Fibroblast of skin of back (primary cell): ENCODE measurements around the gene RLF.
A peak's percentile ranks its signal among the peaks of the same experiment; 100 is the strongest.
"Not testable (repeated sequence)": the region's sequence is repeated elsewhere in the genome, so short reads cannot be mapped to it uniquely, and the experiment has no call there.

ENCODE experiments used
- DNase-seq: peaks from one replicate; pipeline ENCODE4 v3.0.0-alpha.2; 2013

RLF gene

DNA sequence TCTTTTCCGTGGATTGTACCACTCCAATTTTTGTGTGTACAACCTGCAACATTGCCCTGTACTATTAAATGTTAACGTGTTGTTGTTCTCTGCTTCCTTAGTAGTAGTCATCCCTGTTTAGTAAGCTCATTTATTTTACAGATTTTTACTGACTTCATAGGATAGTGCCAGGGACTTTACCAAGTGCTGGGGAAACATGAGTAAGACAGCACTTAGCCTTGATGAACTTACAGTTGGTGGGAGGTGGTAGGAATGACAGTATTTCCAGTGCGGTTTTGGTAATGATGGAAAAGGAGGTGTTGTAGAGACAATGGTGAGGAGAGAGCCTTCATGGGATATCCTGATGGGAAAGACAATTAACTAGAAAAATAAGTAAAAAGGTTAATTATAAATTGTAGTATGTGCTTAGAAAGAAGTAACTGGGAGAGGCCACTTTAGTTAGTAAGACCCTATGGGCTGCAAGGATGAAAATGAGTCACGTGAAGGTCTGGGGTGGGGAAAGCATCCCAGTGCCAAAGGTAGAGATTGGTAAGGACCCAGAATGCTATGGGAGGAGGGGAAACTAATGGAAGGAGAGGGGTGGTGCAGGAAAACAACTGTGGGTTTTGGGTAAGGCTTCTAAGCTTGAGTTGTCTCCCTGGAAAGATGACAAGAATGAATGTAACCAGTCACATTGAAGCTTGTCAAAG is 1.7 kb downstream of the RLF start:
- DNase-seq, result peak; percentile 23

DNA sequence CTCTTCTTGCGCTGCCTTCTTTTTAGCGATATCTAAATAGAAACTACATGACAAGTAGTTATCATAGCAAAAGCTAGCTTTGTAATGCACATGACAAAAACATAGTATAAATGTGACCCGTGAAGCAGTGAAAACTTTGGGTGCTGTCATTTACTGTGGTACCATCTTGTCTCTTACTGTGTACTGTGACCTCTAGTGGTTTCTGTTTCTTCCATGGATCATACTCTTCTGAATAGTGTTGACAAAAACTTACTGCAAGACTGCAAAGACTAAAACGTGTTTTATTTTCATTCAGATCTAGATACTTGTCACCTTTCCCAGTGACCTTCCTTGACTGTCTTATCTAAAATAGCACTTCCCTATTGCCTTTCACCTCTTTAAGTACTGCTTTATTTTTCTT is 6.1 kb downstream of the RLF start:
- no peak for DNase-seq

DNA sequence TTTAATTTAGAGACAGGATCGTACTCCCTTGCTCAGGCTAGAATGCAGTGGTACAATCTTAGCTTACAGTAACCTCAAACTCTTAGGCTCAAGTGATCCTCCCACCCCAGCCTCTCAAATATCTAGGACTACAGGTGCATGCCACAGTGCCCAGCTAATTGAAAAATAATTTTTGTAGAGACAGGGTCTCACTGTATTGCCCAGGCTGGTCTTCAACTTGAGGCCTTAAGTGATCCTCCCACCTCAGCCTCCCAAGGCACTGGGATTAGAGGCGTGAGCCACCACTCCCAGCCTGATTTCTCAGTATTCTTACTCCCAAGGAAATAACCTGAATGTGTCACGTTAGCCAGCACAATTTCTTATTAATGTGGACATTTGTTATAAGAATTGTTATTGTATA is 9.8 kb downstream of the RLF start:
- DNase-seq, result no peak

DNA sequence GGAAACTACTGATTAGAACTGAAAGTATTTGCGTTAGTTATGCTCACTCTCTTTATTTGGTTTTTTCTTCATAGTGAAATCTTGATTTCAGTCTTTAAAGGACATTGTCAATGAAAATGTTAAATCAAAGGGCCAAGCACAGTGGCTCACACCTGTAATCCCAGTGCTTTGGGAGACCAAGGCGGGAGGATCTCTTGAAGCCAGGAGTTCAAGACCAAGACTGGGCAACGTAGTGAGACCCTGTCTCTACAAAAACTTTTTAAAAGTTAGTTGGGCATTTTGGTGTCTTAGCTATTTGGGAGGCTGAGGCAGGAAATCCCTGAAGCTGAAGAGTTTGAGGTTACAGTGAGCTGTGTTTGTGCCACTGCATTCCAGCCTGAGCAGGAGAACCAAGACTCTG is 13.6 kb downstream of the RLF start:
- no peak for DNase-seq

DNA sequence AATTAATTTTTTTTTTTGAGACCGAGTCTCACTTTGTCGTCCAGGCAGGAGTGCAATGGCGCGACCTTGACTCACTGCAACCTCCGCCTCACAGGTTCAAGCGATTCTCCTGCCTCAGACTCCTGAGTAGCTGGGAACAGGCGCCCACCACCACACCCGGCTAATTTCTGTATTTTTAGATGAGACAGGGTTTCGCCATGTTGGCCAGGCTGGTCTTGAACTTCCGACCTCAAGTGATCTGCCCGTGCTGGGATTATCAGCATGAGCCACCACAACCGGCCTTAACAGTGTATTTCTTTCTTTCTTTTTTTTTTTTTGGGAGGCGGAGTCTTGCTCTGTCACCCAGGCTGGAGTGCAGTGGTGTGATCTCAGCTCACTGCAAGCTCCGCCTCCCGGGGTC is 15.8 kb downstream of the RLF start:
- DNase-seq, result not testable (repeated sequence)

DNA sequence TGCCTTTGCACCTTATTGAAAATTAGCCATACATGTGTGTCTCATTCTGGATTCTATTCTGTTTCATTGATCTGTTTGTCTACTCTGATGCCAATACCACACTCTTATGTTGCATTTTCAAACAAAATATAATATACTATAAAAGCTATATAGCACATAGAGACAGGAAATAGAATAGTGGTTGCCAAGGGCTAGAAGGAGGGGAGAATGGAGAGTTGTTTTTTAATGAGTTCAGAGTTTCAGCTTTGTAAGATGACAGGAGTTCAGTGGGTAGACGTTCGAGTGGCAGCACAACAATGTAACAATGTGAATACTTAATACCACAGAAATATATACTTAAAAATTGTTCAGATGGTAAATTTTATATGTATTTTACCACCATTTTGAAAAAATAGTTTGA is 17.0 kb downstream of the RLF start:
- no peak for DNase-seq

DNA sequence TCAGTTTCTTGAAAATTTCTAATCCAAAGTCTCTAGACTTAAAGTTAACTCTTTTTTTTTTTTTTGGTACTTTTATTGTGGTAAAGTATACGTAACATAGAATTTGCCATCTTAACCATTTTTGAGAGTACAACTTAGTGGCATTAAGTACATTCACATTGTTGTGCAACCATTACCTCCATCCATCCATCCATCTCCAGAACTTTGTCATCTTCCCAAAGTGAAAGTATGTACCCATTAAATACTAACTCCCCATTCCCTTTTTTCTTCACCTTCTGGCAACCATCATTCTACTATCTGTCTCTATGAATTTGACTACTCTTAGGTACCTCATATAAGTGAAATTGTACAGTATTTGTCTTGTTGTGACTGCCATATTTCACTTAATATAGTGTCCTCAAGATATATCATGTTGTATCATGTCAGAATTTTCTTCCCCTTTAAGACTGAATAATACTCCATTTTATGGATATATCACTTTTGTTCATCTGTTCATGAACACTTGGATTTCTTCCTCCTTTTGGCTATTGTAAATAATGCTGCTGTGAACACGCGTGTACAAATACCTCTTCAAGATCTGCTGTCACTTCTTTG is 18.4 kb downstream of the RLF start:
- no peak for DNase-seq

DNA sequence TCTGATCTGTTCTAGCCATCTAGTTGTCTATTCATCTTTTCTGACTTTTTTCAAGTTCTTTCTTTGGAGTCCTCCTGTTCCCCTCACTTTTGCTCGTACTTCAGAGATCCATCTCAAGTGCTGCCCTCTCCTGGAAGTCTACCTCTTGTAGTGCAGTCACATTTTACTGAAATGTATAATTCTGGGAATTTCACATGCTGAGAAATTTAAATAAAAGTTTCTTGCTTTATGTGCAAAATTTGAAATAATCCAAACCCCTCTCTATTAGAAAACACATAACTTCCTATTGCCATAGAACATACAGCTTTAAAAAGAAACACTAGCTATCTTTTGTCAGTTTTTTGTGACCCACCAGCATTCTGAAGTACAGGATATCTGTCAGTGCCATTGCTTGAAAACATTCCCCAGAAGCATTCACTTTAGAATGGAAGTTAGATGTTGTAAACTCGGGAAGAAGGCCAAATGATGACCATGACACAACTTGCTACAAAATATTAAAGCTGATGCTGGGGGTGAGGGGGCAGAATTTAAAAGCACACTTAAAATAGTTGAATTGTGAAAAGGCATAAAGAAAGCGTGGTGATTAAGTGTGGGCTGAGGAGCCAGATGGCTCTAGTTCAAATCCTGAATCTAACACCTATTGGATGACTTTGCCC is 22.0 kb downstream of the RLF start:
- peak; percentile 12 for DNase-seq

DNA sequence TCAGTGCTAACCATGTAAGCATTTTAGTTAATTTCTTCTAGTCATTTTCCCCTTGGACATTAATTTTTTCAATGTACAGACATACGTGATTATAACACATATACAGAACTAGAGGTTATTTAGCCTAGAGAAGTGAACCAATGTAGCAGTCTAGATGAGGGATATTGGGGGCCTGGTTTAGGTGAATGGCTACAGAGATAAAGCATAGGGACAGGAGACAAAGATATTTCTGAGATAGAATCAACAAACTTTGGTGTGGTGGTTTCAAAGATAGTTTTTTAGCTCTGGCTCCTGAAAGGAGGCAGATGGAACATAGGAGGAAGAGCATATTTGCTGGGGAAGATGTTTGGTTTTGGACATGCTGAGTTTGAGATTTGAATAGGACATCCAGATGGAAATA is 23.0 kb downstream of the RLF start:
- no peak for DNase-seq

DNA sequence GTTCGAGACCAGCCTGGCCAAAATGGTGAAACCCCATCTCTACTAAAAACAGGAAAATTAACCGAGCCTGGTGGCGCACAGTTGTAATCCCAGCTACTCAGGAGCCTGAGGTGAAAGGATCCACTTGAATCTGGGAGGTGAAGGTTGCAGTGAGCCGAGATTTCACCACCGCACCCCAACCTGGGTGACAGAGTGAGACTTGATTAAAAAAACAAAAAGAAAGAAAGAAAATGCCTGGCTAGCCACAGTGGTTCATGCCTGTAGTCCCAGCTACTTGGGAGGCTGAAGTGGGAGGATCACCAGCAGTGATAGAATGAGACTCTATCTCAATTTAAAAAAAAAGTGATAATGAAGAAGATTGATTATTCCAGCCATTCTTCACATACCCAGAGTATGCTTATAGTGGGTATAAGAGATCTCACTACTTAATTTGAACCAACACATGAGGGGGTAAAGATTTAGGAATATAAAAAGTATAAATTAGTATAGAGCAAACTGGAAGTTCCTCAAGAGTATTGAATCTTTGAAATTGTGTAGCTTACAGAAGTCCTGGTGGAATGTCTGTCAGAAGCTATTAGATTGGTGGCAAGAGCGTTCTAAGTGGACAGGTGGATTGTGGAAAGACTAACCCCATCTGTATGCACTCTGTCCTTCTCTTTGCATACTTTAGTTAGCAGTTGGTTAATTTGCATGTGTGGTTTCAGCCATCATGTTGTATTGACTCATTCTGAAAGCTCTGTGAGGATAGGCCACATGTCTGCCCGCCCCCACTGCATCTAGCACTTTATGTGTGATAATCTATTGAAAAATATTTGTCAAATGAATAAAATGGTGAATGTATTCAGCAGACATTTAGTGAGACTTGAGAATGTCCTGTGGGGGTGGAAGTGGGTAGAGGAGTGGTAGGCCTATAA is 25.0 kb downstream of the RLF start:
- peak; percentile 80 for DNase-seq

DNA sequence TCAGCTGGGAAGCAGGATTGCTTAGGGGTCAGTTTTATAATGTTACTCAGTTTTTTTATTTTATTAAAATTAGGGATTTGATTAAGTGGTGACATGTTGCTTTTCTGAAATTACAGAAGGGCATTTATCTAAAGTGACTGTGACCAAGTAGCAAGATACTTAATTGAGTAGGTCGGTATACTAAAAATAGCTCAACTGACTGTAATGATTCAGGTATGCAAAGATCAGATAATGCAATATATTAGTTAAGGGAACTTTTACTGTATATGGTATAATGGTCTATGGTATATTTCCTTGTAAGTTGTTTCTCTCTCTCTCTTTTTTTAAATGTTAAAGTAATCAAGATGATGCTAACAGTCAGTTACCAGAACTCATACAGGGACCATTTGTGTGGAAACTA is 26.2 kb downstream of the RLF start:
- DNase-seq, result peak; percentile 61

DNA sequence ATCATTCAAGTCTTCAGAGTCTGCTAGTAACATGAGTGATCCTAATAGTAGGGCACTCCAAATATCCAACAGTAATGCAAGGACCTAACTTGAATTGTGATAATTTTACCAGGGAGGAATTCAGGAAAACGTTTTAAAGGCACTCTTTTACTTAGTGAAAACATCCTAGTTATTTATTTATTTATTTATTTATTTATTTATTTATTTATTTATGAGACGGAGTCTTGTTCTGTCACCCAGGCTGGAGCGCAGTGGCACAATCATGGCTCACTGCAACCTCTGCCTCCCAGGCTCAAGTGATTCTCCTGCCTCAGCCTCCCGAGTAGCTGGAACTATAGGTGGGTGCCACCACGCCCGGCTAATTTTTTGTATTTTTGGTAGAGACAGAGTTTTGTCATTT is 33.5 kb downstream of the RLF start:
- DNase-seq, result not testable (repeated sequence)

DNA sequence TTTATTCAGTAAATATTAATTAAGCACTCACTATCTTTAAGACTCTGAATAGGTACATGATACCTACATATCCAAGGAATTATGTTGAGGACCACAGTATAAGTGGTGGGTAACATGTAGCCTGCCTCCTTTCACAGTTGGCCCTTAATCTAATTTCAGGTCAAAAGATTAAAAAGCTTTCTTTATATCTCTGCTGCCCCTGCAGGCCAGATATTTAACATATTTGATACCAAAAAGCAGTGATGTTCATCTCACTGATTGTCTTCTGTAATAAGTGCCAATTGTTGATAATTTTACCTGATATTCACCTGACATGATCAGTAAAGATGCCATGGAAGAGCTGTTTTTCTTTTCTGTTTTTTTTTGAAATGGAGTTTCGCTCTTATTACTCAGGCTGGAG is 36.5 kb downstream of the RLF start:
- no peak for DNase-seq

DNA sequence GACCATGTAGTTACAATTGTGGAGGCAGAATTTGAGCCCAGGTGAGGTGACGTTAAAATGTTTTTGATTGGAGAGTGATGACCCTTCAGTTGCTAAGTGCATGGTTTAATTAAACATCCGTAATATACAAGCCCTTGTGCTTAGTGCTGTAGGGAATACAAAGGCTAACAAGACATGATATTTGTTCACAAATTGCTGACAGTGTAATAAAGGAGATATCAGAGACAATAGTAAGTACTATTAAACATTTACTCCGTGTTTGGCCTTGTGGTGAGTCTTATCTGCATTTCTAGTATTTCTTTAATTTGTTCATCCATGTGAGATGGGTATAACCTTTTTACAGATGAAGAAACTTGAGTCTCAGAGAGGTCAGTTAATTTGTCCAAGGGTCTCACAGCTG is 37.9 kb downstream of the RLF start:
- DNase-seq, result no peak

DNA sequence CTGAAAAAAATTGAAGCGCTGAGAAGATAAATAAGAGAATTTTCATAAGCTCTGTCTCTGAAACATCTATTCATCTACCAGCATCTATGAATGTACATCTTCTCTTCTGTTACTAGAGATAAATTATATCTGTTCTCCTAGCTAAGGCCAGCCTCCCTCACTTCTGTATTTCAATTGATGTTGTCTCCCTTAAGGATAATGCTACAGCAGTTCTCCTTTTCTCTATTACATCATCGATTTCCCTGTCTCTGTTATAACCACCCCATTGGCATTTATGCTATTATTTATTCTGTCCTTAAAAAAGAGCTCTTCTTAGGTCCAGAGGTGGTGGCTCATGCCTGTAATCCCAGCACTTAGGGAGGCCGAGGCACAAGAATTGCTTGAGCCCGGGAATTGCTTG is 43.7 kb downstream of the RLF start:
- no peak for DNase-seq

DNA sequence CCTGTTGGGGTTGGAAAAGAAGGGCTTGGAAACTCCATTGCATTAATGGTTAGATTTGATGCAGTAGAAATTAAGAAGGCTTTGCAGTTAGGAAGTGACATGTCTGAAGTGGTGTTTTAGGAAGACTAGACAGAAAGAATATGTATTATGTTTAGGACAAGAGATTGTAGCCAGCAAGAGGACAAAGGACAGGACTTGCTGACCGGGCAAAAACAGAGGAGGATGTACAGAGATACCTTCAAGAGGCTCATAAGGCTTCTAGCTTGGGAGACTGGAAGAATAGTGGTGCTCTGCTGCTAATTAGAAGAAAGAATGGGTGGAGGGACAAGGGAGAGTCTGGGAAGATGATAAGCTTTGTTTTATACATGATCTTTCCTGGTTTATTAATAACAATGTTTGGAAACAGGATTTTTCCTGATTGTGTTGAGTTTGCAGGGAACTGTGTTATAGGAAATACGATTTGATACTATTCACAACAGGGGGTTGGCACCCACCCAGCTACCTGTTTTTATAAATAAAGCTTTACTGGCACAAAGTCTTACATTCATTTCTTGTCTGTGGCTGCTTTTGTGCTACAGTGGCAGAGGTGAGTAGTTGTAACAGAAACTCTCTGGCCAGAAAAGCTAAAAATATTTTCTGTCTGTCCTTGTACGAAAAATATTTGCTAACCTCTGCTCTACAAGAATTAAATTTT is 49.5 kb downstream of the RLF start:
- DNase-seq, result no peak

DNA sequence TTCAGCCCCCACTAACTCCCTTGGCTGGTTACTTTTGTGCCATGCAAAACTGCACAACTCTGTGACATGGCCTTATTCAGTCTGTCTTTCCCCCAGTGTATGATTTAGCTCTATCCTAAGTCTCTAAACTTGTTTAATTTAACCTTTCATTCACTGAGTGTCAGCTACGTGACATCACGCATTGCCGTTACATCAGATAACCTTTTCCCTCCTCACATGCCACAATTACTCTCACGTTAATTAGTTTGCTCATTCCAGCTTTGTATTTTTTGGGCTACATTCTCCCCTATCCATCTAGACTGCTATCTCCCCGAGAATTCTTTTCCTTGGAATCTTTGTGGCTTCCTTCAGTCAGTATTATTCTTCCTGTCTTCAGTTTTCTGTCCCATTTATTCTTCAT is 57.1 kb downstream of the RLF start:
- no peak for DNase-seq

DNA sequence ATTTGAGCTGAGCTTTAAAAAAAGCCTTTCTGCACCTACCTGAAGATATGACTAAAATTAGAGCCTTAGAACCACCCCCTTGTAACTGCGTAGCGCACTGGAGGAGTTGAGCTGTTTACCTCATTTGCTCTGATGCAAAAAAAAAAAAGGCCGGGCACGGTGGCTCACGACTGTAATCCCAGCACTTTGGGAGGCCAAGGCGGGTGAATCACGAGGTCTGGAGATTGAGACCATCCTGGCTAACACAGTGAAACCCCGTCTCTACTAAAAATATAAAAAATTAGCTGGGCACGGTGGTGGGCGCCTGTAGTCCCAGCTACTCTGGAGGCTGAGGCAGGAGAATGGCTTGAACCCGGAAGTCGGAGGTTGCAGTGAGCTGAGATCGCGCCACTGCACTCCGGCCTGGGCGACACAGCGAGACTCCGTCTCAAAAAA is 60.3 kb downstream of the RLF start:
- DNase-seq, result not testable (repeated sequence)

DNA sequence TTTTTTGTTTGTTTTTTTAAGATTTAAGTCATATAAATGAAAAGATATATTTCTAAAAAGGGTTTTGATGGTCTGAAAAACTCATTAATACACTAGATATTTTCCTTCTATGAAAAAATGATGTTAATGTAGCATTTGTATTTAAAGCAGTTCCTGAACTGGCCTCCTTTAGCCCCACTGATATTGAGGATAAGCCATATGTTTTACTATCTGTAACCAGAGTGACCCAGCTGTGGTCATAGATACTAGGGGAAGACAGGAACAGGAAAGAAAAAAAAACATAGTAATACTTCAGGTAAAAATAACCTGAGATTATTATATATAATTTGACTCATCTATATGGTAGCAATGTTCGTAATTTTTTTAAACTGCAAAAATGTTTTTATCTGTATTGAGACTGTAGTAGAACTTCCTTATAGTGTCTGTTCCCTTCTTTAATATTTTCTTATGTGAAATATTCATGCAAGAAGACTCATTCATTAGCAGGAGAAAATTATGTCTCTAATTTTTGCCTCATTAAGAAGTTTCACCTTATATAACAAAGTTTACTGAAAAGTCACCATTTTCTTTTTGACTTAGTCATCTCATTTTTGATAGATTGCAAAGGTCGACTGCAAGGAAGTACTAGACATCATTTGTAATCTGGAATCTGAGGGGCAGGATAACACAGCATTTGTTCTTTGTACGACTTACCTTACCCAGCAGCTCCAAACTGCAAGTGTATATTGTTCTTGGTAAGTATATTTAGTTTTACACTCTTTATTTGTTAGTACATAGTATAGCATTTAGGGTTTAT is 61.0 kb downstream of the RLF start:
- DNase-seq, result no peak

DNA sequence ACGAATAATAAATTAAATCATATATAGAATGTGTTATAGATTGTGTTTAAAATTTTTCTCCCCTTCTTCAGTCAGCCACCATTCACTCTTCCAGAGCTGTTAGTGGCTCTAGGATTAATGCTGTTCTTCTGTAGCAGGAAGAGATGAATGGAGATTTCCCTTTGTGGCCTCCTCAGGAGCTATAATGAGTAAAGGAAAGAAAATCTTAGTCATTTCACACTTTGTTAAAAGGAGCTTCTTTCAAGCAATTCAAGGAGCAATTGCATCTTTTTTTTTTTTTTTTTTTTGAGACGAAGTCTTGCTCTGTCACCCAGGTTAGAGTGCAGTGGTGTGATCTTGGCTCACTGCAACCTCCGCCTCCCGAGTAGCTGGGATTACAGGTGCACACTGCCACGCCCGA is 62.9 kb downstream of the RLF start:
- no peak for DNase-seq

DNA sequence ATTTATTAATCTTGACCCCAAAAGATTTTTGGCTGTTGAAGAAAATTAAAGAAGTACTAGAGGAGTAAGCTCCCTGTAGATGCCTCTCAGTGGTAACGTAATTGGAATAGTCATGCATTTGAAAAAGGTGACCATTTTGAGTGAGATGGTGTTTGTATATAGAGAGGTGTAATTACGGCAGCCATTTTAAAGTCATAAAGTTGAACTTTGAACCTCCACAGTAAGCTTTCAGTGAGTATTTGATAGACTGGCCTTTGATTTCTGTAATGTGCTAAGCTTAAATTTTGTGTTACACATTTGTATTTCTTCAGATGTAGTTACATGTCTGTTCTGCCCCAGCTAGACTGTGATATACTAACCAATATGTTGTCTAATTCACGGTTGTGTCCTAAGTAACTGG is 65.0 kb downstream of the RLF start:
- no peak for DNase-seq

DNA sequence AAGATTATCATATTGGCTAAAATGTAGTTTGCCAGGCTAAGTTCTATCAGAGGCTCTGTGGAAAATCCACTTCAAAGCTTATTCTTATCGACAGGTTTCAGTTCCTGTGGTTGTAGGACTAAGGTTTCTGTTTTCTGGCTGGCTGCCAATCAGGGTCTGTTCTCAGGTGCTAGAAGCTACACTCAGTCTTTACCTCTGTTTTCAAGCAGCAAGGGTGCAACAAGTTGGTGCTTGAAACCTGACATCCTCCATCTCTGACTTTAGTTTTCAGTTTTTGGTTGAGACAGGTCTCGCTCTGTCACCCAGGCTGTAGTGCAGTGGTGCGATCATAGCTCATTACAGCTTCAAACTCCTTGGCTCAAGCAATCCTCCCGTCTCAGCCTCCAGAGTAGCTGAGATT is 71.3 kb downstream of the RLF start:
- DNase-seq, result no peak
